Raji (cell line): ENCODE data around the gene KIR2DL3.
"Not testable (repeated sequence)": the region's sequence is repeated elsewhere in the genome, so short reads cannot be mapped to it uniquely, and the experiment has no call there.

Experiments used
- POLR2A ChIP-seq: IDR thresholded peaks from 2 replicates; pipeline ENCODE4 v1.6.1; 2011; ENCODE audit warnings: low read depth, low read length, control low read depth; ENCODE audit not compliant: insufficient read depth

The KIR2DL3 gene

DNA sequence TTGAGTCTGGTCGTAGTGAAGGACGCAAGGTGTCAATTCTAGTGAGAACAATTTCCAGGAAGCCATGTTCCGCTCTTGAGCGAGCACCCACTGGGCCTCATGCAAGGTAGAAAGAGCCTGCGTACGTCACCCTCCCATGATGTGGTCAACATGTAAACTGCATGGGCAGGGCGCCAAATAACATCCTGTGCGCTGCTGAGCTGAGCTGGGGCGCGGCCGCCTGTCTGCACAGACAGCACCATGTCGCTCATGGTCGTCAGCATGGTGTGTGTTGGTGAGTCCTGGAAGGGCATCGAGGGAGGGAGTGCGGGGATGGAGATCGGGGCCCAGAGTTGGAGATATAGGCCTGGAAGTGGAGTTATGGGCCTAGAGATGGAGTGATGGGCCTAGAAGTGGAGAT, at the start of gene KIR2DL3:
Gene KIR2DL3, plus strand, starts transcription at position 208 of the 400 bp plus-strand sequence. Its CDS starts 33 bp downstream, at position 241.
- TF ChIP-seq POLR2A: not testable (repeated sequence)

DNA sequence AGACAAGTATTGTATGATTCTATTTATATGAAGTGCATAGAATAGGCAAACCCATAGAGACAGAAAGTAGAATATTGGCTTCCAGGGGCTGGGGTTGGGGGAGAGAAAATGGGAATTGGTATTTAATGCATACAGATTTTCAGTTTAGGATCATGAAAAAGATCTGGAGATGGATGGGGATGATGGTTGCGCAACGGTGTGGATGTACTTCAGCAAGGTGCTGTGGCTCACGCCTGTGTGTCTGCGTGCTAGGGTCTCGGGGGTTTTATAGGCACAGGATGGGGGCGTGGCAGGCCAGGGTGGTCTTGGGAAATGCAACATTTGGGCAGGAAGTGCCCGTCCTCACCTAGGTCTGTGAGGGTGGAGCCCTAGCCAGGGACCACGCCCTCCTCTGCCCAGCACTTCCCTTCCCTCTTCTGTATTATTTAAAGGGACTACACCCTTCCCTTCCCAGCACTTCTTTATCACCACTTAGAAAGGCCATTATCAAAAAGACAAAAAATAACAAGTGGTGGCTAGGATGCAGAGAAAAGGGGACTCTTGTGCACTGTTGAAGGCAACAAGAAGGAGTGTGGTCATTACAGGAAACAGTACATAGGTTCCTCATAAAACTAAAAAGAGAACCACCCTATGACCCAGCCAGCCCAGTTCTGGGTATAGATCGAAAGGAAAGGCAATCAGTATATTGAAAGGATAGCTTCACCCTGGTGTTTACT, 46.6 kb upstream of the KIR2DL3 start:
- TF ChIP-seq POLR2A: no peak

- no peak for TF ChIP-seq POLR2A
Observed at GRCh38 chr19:54692298-54692615, 46.1 kb upstream of the KIR2DL3 start.

GRCh38 chr19:54694648-54695047, 43.7 kb upstream of the KIR2DL3 start:
- no peak for TF ChIP-seq POLR2A

- TF ChIP-seq POLR2A: no peak
Observed at GRCh38 chr19:54696117-54696548, 42.2 kb upstream of the KIR2DL3 start.

DNA sequence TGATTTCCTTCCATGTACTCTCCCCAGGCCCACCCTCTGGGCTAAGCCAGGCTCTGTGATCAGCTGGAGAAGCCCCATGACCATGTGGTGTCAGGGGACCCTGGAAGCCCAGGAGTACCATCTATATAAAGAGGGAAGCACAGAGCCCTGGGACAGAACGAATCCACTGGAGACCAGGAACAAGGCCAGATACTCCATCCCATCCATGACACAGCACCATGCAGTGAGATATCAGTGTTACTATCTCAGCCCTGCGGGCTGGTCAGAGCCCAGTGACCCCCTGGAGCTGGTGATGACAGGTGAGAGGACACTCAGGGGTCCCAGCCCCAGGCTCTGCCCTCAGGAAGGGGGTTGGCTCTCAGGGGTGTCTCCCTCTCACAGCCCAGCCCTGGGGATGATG, 41.5 kb upstream of the KIR2DL3 start:
- no peak for TF ChIP-seq POLR2A

DNA sequence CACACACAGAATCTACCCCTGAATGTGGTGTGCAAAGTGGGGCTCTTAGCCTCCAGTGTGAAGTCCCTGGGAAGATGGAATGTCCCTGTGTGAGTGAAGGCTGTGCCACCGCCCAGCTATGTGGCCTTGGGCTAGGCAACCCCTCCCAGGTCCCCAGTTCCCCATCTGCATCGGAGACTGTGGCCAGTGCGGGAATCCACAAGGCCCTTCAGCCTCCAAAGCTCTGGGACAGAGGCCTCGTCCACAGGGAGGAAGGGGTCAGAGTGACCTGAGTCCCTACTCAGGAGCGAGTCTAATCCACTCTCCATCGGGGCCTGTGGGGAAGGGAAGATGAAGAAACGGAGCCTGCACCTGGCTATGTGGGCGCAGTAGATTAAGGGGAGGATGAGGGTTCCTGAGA, 33.4 kb upstream of the KIR2DL3 start:
- no peak for TF ChIP-seq POLR2A

GRCh38 chr19:54707962-54708361, 30.4 kb upstream of the KIR2DL3 start:
- no peak for TF ChIP-seq POLR2A

DNA sequence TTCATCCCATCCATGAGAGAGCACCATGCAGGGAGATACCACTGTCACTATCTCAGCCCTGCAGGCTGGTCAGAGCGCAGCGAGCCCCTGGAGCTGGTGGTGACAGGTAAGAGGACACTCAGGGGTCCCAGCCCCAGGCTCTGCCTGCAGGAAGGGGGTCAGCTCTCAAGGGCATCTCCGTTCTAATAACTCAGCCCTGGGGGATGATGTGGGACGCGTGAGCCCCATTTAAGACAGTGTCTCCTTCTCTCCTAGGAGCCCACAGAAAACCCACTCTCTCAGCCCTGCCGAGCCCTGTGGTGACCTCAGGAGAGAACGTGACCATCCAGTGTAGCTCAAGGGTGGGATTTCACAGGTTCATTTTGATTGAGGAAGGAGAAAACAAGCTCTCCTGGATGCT, 29.5 kb upstream of the KIR2DL3 start:
- no peak for TF ChIP-seq POLR2A

DNA sequence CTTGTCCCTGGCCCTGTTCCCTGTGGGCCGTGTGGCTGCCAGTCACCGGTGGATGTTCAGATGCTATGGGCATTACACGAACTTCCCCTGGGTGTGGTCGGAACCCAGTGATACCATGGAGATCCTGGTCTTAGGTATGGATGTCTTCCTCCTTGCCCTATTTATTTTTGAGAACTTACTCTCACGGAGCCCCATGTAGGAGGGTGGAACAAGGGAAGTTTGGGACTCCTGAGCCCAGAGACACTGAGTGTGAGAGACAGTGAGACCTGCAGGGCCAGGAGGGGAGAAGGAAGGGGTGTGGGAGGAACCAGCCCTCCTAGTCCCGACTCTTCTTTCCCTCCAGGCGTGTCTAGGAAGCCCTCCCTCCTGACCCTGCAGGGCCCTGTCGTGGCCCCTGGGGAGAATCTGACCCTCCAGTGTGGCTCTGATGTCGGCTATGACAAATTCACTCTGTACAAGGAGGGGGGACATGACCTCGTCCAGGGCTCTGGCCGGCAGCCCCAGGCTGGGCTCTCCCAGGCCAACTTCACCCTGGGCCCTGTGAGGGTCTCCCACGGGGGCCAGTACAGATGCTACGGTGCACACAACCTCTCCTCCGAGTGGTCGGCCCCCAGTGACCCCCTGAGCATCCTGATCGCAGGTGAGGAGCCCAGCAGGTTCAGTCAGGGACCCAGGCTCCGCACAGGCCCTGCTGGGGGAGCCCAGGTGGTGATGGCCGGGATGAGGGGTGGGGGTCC, 28.9 kb upstream of the KIR2DL3 start:
- no peak for TF ChIP-seq POLR2A

DNA sequence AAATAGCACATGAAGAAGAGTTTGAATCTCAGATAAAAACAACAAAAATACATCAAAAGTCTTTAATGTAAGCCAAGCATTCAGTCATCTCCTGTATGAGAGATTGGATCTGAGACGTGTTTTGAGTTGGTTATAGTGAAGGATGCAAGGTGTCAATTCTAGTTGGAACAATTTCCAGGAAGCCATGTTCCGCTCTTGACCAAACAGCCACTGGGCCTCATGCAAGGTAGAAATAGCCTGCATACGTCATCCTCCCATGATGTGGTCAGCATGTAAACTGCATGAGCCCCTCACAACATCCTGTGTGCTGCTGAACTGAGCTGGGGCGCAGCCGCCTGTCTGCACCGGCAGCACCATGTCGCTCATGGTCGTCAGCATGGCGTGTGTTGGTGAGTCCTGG, 14.2 kb upstream of the KIR2DL3 start, which contains the start of gene KIR3DL3:
Gene KIR3DL3, plus strand, starts transcription at position 301 of the 400 bp plus-strand sequence. Its CDS starts 55 bp downstream, at position 356.
- no peak for TF ChIP-seq POLR2A

- no peak for TF ChIP-seq POLR2A
Observed at GRCh38 chr19:54724644-54725043, 13.7 kb upstream of the KIR2DL3 start.

GRCh38 chr19:54725321-54725720, 13.0 kb upstream of the KIR2DL3 start:
- TF ChIP-seq POLR2A: no peak

DNA sequence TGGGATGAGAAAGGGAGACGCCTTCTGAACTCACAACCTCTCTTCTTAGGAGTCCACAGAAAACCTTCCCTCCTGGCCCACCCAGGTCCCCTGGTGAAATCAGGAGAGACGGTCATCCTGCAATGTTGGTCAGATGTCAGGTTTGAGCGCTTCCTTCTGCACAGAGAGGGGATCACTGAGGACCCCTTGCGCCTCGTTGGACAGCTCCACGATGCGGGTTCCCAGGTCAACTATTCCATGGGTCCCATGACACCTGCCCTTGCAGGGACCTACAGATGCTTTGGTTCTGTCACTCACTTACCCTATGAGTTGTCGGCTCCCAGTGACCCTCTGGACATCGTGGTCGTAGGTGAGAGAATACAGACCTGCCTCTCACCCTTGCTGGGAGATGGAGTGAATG, 10.8 kb upstream of the KIR2DL3 start:
- TF ChIP-seq POLR2A: no peak

DNA sequence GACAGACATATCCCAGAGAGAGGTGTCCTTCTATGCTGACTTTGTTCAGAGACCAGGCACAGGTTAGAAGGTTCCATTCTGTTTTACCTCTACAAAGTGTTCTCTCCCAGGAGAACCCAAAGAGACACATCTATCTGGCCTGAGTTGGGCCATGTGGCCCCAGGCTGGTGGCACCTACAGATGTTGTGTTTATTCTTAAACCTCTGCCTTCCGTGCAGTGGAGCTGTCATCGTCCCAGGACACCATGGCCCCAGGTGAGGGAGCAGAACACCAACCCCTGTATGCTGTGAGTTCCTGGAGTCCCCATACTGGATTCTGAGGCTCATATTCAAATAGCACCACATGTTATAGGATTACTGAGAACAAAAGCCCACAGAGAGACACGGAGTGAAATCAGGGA, 10.1 kb upstream of the KIR2DL3 start:
- TF ChIP-seq POLR2A: no peak

- no peak for TF ChIP-seq POLR2A
Observed at GRCh38 chr19:54729416-54730188, 8.7 kb upstream of the KIR2DL3 start.
